SK-N-SH (cell line): Measurements from ENCODE around the gene SGSM2.

Source experiments
- CTCF ChIP-seq: fragments of 200-600 bp; sonication (generic); IDR thresholded peaks from 2 replicates; pipeline ENCODE4 v1.6.1; 2017; ENCODE audit warnings: antibody characterized with exemption, mild to moderate bottlenecking, moderate library complexity
- EP300 ChIP-seq, 2 experiments: IDR thresholded peaks; 2 replicates each; pipeline versions ENCODE4 v1.4.0 to v1.6.1; 2012; ENCODE audit warnings: borderline replicate concordance in 1 of 2, low read depth in 1 of 2, low read length in 1 of 2
- FOXJ3 ChIP-seq: sonication (generic); formaldehyde crosslinking; IDR thresholded peaks from 2 replicates; pipeline ENCODE4 v1.5.1; 2020; ENCODE audit warnings: mild to moderate bottlenecking, missing genetic modification reagents
- MXI1 ChIP-seq: IDR thresholded peaks from 2 replicates; pipeline ENCODE4 v1.6.1; 2012; ENCODE audit warnings: mild to moderate bottlenecking, low read depth, low read length, improper control_type of control experiment
- NRF1 ChIP-seq: IDR thresholded peaks from 2 replicates; pipeline ENCODE4 v1.6.1; 2012; ENCODE audit warnings: low read depth, mild to moderate bottlenecking, low read length
- POLR2AphosphoS5 ChIP-seq: IDR thresholded peaks from 2 replicates; pipeline ENCODE4 v1.6.1; 2012; ENCODE audit warnings: low read depth, low read length
- RAD21 ChIP-seq: IDR thresholded peaks from 2 replicates; pipeline ENCODE4 v1.6.1; 2012; ENCODE audit warnings: mild to moderate bottlenecking, low read length
- RFX5 ChIP-seq: IDR thresholded peaks from 2 replicates; pipeline ENCODE4 v1.6.1; 2012; ENCODE audit warnings: mild to moderate bottlenecking, improper control_type of control experiment, low read length
- YY1 ChIP-seq: IDR thresholded peaks from 2 replicates; pipeline ENCODE4 v1.4.0; 2012; ENCODE audit warnings: low read depth, mild to moderate bottlenecking
- TF ChIP-seq, protein P1 (sequence below): IDR thresholded peaks from 2 replicates; pipeline ENCODE4; 2012
- TF ChIP-seq, protein P2 (sequence below): fragments of 150-350 bp; IDR thresholded peaks from 2 replicates; pipeline ENCODE4 v1.6.1; 2017; ENCODE audit warnings: antibody characterized with exemption, low read length, low read depth, borderline replicate concordance
- TF ChIP-seq, protein P3 (sequence below): IDR thresholded peaks from 2 replicates; pipeline ENCODE4 v1.4.0; 2012; ENCODE audit warnings: low read depth, borderline replicate concordance
- TF ChIP-seq, protein P4 (sequence below): IDR thresholded peaks from 2 replicates; pipeline ENCODE4 v1.4.0; 2012; ENCODE audit warnings: low read depth, borderline replicate concordance
- TF ChIP-seq, protein P5 (sequence below): IDR thresholded peaks from 2 replicates; pipeline ENCODE4 v1.4.0; 2012; ENCODE audit warnings: low read depth

DNA sequence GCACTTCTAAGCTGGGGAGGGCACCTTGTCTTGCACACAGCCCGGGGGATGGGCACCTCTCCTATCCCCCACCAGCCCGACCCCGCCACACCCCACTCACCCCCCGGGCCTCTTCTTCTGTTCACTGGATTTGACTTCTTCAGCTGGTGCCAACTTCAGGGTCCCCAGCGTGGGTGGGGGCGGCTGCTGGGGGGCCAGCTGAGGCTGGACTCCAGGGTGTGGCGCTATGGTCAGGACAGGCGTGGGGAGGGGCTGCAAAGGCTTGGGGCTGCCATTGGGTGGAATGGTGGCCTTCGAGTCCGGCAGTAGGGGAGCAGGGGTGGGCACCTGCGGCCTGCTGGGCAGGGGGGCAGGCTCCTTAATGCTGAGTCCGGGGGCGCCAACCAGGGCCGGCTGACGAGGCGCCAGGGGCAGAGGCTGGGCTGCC is 57.5 kb downstream of the SGSM2 start:
- TF ChIP-seq, protein P1, sequence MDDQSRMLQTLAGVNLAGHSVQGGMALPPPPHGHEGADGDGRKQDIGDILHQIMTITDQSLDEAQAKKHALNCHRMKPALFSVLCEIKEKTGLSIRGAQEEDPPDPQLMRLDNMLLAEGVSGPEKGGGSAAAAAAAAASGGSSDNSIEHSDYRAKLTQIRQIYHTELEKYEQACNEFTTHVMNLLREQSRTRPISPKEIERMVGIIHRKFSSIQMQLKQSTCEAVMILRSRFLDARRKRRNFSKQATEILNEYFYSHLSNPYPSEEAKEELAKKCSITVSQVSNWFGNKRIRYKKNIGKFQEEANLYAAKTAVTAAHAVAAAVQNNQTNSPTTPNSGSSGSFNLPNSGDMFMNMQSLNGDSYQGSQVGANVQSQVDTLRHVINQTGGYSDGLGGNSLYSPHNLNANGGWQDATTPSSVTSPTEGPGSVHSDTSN, result no peak
- TF ChIP-seq CTCF (no peak), RFX5 (no peak), NRF1 (no peak), POLR2AphosphoS5 (no peak), EP300 (IDR thresholded peaks at IDR 0.05; ENCODE audit: borderline replicate concordance in 1 of 2, low read depth in 1 of 2, low read length in 1 of 2) (no peak), FOXJ3 (CRISPR knock-in tag) (no peak), RAD21 (no peak), MXI1 (no peak), YY1 (no peak)
- TF ChIP-seq, protein P2, sequence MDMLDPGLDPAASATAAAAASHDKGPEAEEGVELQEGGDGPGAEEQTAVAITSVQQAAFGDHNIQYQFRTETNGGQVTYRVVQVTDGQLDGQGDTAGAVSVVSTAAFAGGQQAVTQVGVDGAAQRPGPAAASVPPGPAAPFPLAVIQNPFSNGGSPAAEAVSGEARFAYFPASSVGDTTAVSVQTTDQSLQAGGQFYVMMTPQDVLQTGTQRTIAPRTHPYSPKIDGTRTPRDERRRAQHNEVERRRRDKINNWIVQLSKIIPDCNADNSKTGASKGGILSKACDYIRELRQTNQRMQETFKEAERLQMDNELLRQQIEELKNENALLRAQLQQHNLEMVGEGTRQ, result no peak
- TF ChIP-seq, protein P3, sequence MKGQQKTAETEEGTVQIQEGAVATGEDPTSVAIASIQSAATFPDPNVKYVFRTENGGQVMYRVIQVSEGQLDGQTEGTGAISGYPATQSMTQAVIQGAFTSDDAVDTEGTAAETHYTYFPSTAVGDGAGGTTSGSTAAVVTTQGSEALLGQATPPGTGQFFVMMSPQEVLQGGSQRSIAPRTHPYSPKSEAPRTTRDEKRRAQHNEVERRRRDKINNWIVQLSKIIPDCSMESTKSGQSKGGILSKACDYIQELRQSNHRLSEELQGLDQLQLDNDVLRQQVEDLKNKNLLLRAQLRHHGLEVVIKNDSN, result no peak
- TF ChIP-seq, protein P4, sequence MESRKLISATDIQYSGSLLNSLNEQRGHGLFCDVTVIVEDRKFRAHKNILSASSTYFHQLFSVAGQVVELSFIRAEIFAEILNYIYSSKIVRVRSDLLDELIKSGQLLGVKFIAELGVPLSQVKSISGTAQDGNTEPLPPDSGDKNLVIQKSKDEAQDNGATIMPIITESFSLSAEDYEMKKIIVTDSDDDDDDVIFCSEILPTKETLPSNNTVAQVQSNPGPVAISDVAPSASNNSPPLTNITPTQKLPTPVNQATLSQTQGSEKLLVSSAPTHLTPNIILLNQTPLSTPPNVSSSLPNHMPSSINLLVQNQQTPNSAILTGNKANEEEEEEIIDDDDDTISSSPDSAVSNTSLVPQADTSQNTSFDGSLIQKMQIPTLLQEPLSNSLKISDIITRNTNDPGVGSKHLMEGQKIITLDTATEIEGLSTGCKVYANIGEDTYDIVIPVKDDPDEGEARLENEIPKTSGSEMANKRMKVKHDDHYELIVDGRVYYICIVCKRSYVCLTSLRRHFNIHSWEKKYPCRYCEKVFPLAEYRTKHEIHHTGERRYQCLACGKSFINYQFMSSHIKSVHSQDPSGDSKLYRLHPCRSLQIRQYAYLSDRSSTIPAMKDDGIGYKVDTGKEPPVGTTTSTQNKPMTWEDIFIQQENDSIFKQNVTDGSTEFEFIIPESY, result no peak
- TF ChIP-seq, protein P5, sequence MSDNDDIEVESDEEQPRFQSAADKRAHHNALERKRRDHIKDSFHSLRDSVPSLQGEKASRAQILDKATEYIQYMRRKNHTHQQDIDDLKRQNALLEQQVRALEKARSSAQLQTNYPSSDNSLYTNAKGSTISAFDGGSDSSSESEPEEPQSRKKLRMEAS, result no peak
